HG03521 (cell line): Measurements from ENCODE around the gene CYP1A2.
A peak's percentile ranks its signal among the peaks of the same experiment; 100 is the strongest.
"Not testable (repeated sequence)": the region's sequence is repeated elsewhere in the genome, so short reads cannot be mapped to it uniquely, and the experiment has no call there.

Experiments used
- ATAC-seq: cut with Tn5 transposase; IDR thresholded peaks from one replicate; pipeline ENCODE4 v1.9.1; 2021; ENCODE audit warnings: mild to moderate bottlenecking, moderate library complexity; ENCODE audit not compliant: unreplicated experiment

Gene CYP1A2

DNA sequence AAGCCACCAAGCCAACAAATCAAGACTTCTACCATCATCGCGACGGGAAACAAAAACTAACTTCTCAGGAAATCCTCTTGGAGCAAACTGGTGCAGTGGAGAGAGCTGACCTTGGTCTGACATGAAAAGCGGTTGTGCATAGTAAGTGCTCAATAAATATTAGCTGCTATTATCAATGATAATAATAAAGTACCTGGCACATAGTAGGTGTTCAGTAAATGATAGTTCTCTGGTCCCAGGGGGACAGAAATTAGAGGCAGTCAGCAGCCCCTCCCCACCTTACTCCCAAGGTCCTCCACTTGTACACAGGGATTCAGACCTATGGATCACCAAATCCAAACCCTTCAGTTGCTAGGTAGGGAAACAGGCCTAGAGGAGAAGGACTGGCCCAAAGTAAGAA is 27.2 kb downstream of the CYP1A2 start:
- ATAC-seq, result no peak

DNA sequence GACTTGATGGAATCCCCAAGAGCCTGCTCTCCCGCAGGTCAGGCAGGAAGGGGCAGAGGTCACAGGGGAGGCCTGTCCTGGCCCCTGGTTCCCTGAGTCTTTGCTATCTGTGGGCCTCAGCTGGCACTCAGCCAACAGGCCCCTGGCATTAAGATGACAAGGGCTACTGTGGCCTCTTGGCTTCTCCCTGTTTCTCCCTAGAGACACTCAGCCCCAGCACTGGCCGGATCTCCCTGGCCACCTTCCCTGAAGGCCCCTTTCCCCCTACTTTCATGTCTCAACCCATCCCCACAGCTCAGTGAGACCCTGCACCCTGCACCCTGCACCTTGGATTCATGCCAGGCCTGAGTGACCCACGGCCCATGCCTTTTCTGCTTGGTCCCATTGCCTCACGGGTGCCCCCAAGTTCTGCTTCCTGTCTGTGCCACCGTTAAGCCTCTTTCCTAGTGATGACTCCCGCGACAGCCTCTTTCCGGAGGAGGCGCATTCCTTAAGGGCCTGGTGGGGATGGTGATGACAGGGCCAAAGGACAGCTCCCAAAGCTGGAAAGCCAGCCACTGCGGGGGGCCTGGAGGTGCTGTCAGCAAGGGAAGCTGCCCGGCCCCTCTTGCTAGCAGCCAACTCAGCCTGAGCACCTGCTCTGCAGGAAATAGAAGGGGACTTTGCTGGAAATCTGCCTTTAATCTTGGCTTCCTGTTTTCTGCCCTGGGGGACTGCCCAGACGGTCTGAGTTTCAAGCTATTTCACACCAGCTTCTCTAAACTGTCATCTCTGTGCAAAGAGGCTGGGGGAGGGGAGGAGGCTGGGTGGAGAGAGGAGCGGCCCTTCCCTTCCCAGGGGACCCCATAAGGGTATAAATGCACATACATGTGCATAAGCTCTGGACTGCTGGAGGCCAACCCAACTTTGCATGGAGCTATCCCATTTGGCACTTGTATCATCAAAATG is 28.4 kb downstream of the CYP1A2 start:
- no peak for ATAC-seq

DNA sequence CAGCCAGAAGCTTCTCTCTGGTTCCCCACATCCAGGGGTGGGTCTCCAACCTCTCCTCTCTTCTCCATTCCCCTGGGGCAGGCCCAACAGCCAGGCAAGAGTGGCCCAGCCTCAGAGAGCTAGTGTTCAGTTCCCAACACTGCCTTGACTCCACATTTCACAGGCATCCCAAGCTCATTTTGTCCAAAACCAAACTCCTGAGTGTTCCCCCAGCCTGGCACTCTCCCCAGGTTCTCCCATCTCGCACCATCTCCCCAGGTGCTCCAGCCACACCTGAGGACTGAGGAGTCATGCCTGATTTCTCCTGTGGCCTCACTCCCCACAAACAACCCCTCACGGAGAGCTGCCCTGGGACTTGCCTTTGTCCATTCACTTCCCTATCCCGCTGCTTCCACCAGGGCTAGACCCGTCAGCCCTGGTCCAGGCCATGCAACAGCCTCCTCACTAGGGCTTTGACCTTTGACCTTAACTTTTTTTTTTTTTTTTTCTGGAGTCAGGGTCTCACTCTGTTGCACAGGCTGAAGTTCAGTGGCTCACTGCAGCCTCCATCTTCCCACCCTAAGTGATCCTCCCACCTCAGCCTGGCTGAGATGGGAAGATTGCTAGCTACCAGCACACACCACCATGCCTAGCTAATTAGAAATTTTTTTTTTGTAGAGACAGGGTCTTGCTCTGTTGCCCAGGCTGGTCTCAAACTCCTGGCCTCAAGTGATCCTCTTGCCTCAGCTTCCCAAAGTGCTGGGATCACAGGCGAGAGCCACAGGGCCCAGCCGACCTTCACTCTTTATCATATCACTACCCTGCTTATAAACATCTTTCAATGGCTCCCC is 29.3 kb downstream of the CYP1A2 start:
- no peak for ATAC-seq

DNA sequence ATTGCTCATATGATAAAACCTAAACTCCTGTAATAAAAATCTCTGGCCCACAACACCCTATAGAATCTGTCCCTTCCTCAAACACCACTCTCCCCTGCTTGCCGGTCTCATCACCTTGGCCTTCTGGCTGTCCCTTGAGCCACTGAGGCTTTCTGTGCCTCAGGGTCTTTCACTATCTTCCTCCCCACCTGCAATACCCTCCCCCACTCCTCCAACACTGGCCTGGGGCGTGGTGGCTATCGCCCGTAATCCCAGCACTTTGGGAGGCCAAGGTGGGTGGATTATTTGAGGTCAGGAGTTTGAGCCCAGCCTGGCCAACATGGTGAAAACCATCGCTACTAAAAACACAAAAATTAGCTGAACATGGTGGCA is 29.9 kb downstream of the CYP1A2 start:
- no peak for ATAC-seq

DNA sequence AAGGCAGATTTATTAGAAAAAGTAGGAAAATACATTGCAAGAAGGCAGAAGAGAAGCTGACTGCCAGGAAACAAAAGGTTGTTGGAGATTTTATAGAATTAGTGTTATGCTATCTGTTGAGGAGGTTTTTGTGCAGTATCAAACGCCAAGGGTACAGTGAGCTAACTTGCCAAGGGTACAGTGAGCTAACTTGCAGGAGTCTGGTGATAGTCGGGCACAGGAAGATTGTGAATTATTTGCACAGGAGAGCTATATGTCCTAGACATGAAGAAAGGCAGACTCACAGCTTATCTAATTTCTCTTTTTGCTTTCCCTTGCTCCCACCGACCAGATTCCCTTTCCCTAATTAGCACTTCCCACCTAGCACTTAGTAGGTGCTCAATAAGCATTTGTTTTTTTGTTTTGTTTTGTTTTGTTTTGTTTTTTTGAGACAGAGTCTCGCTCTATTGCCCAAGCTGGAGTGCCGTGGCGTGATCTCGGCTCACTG is 30.6 kb downstream of the CYP1A2 start:
- ATAC-seq, result no peak

DNA sequence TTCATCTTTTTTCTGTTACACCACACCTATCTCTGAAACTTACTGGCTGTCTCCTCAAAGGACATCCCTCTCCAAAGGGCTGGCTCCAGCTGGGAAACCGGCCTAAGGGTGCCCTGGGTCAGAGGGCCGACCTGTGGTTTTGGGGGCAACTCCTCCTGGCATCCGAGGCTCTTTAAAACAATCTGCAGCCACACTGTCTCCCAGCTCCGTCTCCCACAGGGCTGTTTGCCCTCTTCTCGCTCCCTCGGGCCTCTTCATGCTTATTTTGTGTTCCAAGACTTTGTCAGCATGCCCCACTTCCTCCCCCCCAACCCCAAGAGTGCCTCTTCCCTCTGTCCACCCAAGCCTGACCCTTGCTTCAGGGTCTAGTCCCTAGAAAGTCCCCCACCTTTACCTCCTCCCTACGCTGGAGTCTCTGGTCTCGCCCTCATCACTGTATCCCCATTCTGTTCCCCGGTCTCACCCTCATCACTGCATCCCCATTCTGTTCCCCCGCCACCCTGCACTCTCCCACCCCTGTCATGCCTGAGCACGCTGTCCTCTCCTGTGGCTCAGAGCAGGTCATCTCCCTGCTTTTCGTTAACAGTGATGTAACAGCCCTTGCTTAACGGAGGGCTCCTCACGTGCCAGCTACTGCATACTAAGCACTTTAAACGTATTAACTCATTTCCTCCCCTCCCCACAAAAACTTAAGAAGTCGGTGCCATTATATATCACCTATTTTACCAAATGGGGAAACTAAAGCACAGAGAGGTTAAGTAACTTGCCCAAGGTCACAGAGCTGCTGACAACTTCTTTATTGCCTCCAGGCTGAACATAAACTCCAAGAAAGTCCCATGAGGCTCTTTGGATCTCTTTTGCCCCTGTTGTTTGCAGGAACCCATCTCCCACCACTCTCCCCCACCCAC is 32.1 kb downstream of the CYP1A2 start:
- no peak for ATAC-seq

DNA sequence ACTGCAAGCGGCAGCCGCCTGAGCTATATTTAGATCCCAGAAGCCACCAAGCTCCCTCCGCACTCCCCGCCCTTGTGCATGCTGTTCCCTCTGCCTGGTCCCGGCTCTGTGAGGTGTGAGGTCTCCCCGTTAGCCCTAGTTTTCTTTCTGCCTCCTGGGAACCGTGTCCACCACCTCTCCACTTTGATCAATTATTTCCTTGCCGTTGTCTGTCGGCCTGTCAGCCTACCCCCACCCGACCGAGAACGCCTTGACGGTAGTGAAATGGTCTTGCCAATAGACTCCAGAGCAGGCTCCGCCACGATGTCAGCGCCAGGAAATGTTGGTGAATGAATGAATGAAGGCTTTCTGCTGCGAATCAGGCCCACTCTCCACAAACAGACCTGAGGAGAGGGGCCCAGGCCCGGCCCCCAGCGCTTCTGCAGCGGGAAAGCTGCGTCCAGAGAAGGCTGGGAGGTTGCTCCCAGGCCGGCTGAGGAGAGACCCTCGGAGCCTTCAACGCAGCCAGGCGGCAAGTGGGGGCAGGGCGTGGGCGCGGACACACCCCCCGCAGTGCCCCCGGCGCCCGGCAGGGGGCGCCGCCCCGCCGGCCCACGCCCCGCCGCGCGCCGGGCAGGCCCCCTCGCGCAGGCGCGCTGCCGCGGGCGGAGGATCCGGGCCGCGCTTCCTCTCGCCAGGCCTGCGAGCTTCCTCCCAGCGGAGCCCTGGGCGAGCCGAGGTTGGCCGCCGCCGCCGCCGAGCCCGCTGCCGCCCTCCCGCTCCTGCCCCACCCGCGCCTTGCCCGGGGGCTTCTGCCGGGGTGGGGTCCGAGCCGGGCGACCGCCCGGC is 33.0 kb downstream of the CYP1A2 start, which contains the start of gene CSK:
Gene CSK (plus strand): TSS at position 650 of the 828 bp plus-strand sequence. CDS start 16,218 bp downstream, outside the sequence.
- peak; percentile 54 for ATAC-seq

DNA sequence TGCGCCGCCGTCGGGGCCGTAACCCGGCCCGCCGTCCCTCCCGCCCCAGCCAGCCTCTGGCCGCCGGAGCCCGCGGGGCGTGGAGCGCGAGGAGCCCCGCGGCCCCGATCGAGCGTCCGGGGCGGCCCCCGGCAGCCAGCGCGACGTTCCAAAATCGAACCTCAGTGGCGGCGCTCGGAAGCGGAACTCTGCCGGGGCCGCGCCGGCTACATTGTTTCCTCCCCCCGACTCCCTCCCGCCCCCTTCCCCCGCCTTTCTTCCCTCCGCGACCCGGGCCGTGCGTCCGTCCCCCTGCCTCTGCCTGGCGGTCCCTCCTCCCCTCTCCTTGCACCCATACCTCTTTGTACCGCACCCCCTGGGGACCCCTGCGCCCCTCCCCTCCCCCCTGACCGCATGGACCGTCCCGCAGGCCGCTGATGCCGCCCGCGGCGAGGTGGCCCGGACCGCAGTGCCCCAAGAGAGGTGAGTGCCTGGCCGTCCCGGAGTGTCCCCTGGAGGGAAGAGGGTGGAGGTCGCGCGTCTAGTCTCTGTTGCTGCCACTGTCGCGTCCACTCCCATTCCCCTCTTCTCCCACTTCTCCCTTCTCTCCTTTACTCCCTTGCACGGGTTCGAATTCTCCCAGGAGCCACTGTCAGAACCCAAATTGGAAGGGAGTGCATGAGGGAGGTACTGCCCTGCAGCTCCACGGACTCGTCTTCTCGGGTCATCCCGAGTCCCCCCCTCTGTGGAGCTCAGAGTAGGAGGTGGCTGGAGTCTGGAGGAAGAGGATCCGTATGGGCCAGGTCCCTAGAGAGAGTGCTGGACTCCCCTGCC is 33.8 kb downstream of the CYP1A2 start:
- ATAC-seq, result peak; percentile 17

DNA sequence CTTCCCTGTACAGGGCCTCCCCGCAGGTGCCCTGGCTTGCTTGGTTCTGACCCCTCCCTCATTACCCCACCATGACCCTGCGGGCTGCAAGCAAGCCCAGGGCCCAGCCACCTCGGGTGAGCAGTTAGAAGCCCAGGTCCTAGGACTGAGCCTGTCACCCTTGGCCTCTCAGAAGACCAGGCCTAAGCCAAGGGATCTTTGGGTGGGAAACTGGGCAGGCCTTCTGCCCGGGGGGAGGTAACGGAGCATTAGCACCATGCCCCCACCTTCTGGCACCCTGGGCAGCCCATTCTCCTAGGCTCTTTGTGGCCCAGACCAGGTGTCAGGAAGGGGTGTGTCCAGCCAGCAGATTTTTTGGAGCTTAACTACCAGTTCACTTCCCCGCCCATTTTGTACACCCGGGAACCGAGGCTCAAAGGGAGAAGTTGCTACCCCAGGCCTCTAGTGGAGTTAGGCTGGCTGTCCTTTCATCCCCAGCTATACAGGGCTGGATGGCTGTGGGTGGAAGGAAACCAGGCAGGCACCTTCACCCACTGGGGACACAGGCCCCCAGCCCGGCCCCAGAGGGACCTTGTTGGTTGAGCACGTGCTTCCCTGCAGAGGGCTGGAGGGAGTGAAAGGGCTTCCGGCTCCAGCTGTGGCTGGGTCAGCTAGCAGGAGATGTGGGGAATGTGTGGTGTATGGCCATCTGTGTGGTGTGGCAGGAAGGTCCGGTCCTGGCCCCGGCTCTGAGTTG is 34.6 kb downstream of the CYP1A2 start:
- no peak for ATAC-seq

DNA sequence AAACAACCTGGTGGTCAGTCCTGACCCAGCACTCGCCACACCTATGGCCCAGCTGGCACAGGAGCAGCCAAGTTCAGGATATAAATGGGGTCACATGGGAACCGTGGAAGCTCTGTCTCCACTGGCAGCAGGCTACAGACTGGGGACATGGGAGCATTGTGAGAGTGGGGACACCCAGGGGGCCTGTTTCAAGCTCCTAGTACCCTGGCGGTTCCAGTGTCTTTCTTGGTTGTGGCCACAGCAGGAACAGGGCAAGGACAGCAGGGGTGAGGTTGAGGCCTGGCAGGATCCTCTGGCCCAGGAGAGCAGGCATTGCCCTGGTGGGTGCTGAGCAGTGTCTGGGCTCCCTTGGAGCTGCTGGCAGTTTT is 35.1 kb downstream of the CYP1A2 start:
- ATAC-seq, result no peak

DNA sequence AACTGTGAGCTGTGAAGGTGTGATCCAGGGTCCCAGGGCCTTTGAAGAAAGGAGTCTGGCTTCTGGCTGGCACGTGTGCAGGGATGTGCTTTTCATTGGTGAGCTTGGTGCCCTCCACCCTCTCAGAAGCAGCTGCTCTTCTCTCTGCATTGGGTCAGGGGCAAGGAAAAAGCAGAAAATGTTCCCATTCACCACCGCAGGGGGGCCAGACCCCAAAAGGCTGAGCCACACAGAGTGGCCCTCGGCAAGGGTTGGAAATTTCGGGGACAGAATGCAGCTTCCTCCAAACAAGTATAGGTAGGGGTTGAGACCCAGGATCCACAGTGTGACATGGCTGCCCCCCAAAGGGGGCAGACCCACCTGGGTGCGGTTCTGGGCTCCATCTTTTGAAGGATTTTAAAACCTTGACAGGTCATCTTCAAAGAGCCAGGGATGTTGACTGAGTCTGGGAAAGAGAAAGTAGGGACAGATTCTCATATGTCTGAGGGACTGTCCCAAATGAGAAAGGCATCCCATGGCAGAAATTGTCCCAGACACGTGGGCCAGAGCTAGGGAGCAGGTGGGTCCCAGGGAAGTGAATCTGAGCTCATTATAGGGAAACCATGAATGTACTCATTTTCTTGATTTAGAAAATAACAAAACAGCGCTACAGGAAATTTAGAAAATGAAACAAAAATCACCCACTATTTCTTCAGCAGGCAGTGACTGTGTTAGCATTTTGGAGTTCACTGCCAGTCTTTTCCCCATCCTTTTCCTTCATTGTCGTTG is 36.0 kb downstream of the CYP1A2 start:
- no peak for ATAC-seq

DNA sequence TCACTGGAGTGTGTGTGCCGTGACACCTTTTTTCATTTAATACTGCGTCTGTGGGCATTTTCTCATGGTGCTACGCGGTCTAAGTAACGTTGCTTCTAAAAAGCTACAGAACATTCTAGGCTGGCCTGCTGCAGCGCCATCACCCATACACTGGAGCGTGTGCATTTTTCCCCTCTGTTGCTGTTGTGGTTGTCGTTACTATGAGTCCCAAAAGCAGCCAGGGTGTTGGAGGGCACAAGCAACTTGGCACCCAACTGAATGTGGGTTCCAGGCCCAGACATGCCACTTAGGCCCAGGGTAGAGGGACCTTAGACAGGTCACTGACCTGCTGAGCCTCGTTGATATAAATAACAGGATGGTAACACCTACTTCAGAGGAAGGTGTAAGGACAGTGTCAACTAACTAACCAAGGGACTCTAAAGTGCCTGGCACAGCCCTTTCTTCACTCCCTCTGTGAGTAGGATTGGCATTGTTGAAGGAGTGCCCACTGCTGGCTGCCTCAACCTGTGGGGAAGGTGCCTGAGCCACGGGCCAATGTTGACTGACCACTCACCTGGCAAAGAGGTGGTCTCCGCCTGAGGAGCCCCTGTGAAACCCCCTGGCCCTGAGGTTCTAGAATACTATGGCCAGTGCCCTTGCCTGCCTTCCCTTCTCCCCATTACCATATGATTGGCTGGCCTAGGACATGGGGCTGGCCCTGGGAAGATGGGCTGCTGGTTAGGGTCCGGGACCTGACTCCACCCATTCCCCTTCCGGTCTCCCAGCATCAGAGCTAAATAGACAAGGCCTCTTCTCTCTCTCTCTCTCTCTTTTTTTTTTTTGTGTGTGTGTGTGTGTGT is 36.8 kb downstream of the CYP1A2 start:
- ATAC-seq, result no peak

DNA sequence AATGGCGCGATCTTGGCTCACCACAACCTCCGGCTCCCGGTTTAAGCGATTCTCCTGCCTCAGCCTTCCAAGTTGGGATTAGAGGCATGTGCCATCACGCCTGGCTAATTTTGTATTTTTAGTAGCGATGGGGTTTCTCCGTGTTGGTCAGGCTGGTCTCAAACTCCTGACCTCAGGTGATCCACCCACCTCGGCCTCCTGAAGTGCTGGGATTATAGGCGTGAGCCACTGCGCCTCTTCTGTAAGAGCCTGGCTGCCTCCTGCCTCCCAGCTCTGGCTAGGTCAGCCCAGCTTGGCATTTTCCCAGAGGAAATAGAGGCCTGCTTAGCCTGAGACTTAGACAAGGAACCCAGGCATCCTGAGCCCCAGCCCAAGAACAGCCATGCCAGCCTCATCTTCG is 37.4 kb downstream of the CYP1A2 start:
- not testable (repeated sequence) for ATAC-seq

DNA sequence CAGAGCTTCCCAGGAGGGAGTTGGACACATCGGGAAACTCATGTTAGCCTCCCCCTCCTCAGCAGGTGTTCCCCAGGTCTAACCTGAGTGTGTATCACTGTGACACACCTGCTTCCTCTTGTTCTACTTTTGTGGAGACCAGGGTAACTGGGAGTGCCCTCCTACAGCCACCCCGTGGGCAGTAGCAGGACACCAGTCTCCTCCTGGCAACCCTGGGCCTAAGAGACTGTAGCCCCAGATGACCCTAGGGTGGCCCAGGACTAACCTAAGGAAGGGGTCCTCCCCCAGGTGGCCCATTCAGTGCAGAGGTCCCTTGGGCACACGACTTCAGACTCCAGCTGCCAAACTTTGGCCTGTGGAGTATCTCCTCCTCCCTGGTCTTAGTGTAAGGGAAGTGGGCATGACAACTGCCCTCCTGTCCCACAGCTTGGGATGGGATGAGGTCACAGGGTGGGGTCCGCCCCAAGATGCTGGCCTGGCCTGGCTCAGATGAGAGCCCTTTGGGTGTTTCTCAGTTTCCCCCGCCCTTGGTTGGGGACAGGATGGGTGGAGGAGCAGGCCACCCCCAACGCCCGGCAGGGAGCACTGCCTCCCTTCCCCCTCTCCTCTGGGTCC is 38.0 kb downstream of the CYP1A2 start:
- ATAC-seq, result no peak

DNA sequence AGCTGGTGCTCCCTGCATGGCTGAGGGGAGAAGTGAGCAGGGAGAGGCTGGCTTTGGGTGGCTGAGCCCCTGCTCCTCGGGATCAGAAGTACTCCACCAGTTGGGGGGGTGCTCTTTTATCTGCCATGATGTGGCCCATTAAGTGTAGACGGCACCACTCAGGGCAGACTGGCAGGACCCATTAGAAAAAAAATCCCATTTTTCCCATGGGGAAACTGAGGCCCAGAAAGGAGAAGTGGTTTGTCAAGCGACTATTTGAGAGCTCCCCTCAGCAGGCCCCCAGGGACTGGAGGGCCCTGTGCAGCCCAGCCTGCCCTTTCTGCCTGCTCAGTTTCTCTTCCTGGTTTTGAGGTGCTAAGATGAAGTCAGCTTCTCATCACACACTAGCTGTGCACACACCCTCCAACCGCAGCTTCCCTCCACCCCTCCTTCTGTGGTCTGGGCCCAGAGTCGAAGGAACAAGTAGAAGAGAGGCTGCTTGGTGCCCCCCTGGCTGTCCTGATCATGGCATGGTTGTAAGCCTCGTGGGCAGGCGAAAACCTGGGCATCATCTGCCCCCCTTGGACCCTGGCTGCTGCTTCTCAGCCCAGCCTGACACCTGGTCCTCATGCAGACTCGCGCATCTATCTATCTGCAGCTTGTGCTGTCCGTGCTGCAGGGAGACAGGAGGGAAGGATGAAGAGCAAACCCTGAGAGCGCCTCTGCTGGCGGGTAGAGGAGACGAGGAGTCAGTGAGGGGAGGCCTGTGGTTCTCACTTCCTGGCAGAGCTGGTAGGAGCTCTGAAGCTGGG is 38.8 kb downstream of the CYP1A2 start:
- peak; percentile 48 for ATAC-seq
